Measurements from ENCODE around the gene RNF144A.

DNA sequence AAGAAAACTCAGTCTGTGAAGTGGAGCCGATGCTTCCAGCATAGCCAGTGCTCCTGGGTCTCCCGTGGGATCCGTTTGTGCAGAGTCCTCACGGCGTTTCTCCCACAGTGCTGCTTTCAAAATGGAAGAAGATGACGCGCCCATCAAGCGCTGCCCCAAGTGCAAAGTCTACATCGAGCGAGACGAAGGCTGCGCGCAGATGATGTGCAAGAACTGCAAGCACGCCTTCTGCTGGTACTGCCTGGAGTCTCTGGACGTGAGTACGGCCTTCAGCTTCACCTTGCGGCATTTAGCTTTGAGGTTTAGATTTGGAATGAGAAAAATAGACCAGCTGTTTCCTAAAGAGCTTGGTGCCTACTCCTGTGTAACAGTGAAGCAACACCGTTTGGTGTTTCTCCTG is 107.0 kb downstream of the RNF144A start:
- TF ChIP-seq SMC3 (IDR thresholded peaks at IDR 0.05; ENCODE audit: low read depth, low read length) (no peak), CTCF (IDR thresholded peaks at IDR 0.05) (no peak), TEAD4 (IDR thresholded peaks at IDR 0.05; ENCODE audit: borderline replicate concordance, insufficient read depth) (no peak), GATA2 (CRISPR knock-in tag; IDR thresholded peaks at IDR 0.05) (no peak), JUND (IDR thresholded peaks at IDR 0.05) (no peak)
